KBM-7 (cell line): ENCODE measurements around the gene DNAJC10.
A peak's percentile ranks its signal among the peaks of the same experiment; 100 is the strongest.
"Not testable (repeated sequence)": the region's sequence is repeated elsewhere in the genome, so short reads cannot be mapped to it uniquely, and the experiment has no call there.

Experiments used
- DNase-seq: peaks from one replicate; pipeline ENCODE4 v3.0.0-alpha.2; 2015
- in situ Hi-C: fragments of 300-500 bp; cut with MboI; formaldehyde crosslinking; loops from 2 replicates; pipeline ENCODE4 v1.14.3; 2020; ENCODE audit warnings: low sequenced_read_pairs, low pct_unique_long_range_greater_than_20kb, mixed read lengths

DNAJC10 gene

DNA sequence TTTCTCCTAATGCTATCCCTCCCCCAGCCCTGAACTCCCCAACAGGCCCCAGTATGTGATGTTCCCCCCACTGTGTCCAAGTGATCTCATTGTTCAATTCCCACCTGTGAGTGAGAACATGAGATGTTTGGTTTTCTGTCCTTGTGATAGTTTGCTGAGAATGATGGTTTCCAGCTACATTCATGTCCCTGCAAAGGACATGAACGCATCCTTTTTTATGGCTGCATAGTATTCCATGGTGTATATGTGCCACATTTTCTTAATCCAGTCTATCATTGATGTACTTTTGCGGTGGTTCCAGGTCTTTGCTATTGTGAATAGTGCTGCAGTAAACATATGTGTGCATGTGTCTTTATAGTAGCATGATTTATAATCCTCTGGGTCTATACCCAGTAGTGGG is 52.9 kb downstream of the DNAJC10 start:
- in situ Hi-C loops, DNase-seq: not testable (repeated sequence)

- DNase-seq, result no peak
- in situ Hi-C loops, result no loop called here
Observed at GRCh38 chr2:182779323-182779722, 63.3 kb downstream of the DNAJC10 start.

GRCh38 chr2:182781099-182781498 is 65.0 kb downstream of the DNAJC10 start:
- DNase-seq, in situ Hi-C loops: not testable (repeated sequence)

DNA sequence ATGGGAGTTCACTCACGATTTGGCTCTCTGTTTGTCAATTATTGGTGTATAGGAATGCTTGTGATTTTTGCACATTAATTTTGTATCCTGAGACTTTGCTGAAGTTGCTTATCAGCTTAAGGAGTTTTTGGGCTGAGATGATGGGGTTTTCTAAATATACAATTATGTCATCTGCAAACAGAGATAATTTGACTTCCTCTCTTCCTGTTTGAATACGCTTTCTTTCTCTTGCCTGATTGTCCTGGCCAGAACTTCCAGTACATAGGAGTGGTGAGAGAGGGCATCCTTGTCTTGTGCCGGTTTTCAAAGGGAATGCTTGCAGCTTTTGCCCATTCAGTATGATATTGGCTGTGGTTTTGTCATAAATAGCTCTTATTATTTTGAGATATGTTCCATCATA is 66.6 kb downstream of the DNAJC10 start:
- in situ Hi-C loops, DNase-seq: not testable (repeated sequence)

DNA sequence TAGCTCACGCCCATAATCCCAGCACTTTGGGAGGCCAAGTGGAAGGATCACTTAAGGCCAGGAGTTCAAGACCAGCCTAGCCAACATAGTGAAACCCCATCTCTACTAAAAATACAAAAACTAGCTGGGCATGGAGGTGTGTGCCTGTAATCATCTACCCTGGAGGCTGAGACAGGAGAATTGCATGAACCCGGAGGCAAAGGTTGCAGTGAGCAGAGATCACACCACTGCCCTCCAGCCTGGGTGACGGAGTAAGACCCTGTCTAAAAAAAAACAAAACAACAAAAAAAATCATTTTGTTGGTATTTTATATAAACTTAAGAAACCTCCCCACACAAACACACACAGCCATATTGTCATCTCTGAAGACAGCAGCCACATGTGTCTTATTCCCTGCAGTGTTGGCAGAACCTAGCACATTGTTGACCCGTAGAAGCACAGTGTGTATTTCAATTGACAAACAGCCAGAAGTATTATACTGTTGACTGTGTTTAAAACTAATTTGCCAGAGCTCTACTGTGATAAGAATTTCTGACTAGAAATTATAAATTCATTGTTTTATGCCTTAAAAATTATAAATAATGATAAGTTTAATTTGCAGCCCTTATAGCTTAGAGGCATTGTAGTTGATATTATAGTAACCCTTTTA is 68.1 kb downstream of the DNAJC10 start:
- DNase-seq, result no peak

GRCh38 chr2:182784777-182785176 is 68.7 kb downstream of the DNAJC10 start:
- in situ Hi-C loops, result no loop called here
- DNase-seq, result peak; percentile 46

More for the DNA sequence above, 68.1 kb downstream of the DNAJC10 start:
- in situ Hi-C loops, result no loop called here

DNA sequence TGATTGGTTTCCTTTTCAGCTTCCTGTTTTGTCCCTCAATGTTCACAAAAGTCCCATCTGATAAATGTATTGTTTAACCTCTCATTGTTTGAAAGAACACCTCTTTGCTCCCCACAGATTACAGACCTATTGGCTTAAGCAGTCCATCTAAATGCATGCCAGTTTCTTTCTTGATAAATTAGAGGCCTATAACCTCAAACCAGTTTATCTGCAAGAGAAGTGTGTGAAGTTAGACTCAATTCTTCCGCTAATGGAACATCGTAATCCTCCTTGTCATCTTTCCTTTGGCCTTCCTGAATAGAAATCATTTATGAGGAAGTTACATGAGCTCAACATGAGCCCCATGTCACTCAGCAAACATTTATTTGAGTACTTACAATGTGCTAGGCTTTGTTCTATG is 76.4 kb downstream of the DNAJC10 start:
- peak; percentile 12 for DNase-seq
- in situ Hi-C loops, result no loop called here

DNA sequence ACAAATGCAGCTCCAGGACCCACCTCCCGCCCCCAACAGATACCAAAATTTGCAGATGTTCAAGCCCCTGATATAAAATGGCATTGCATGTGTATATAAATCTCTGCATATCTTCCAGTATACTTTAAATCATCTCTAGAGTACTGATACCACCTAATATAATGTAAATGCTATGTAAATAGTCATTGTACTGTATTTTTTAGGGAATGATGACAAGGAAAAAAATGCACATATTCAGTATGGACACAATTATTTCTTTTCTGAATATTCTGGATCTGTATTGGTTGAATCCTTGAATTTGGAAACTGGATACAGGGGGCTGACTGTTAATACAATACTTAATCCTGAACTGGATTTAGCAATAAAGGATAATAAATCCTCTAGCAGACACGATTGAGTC is 82.7 kb downstream of the DNAJC10 start:
- DNase-seq, result no peak
- in situ Hi-C loops, result no loop called here

GRCh38 chr2:182804128-182804527 is 88.1 kb downstream of the DNAJC10 start:
- DNase-seq, result no peak
- in situ Hi-C loops, result no loop called here

- in situ Hi-C loops, result no loop called here
- no peak for DNase-seq
Observed at GRCh38 chr2:182807319-182807718, 91.3 kb downstream of the DNAJC10 start.

- in situ Hi-C loops, result no loop called here
- no peak for DNase-seq
Observed at GRCh38 chr2:182810087-182810486, 94.0 kb downstream of the DNAJC10 start.

DNA sequence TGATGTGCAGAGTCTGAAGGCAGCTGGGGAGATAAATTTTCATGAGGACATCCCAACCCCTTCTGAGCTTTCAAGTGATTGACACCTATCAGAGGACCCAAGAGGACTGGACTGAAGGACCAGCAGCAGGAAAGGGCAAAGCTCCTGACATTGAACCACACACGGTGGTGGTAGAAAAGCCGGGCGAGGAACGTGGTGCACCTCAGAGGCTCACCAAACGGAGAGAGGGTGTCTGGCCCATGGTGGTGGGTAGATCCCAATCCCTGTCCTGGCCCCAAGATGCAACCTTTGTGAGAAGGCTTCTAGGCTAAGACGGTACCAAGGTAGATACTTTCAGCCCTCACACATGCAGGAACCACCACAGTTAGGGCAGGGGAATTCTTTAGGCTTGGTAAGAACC is 98.3 kb downstream of the DNAJC10 start:
- no peak for DNase-seq
- in situ Hi-C loops, result no loop called here

GRCh38 chr2:182814804-182815203 is 98.7 kb downstream of the DNAJC10 start:
- in situ Hi-C loops, result no loop called here

DNA sequence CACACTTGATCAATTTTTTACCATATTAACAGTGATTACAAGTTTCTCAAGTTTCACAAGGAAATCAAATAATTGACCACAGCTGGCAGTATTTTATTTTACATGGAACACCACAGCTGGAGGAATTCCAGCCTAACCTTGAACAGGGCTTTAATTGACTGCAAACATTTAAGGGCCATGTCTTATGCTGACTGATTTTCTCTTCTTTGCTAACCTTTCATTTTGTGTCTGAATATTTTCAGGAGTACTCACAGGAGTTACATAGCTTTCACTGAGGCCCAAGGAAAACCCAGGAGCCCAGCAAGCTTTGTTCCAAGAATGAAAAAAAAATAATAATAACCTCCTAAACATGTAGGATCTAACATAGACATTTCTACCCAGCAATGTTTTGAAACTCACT is 100.8 kb downstream of the DNAJC10 start:
- in situ Hi-C loops, result no loop called here
- no peak for DNase-seq

More at GRCh38 chr2:182814804-182815203, 98.7 kb downstream of the DNAJC10 start:
- DNase-seq, result no peak

- DNase-seq, result no peak
Observed at GRCh38 chr2:182817558-182817957, 101.5 kb downstream of the DNAJC10 start.

DNA sequence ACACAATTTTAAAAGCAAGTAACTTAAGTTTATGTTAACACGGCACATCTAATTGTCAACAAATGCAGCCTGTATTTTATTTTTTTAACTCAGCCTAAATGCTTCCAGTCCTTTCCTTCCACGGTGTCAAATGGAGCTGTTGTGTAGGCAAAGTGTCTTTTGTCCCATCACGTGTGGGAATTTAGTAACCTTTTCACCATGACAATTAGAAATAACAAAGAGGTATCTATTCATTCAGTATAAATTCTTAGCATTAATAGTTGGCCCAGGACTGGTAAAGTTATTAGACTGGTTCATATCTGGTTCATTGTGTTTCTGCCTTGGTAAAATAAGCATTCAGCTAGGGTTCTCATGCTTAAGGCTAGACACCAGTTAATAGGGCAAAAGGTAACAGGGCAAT is 102.4 kb downstream of the DNAJC10 start:
- in situ Hi-C loops, result no loop called here

More at GRCh38 chr2:182817558-182817957, 101.5 kb downstream of the DNAJC10 start:
- in situ Hi-C loops, result no loop called here

GRCh38 chr2:182818925-182819324 is 102.9 kb downstream of the DNAJC10 start:
- DNase-seq, result no peak
- in situ Hi-C loops, result no loop called here

More for the DNA sequence above, 102.4 kb downstream of the DNAJC10 start:
- no peak for DNase-seq

DNA sequence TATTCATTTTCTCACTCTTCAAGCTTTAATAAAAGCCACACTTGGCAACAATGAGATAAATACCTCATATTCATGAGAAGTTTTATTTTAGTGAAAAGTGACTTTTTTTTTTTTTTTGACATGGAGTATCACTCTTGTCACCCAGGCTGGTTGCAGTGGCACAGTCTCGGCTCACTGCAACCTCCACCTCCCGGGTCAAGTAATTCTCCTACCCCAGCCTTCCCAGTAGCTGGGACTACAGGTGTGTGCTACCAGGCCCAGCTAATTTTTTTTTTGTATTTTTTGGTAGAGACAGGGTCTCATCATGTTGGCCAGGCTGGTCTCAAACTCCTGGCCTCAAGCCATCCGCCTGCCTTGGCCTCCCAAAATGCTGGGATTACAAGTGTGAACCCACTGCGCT is 103.4 kb downstream of the DNAJC10 start:
- no peak for DNase-seq
- in situ Hi-C loops, result no loop called here

GRCh38 chr2:182821182-182821581 is 105.1 kb downstream of the DNAJC10 start:
- no peak for DNase-seq
- in situ Hi-C loops, result no loop called here

DNA sequence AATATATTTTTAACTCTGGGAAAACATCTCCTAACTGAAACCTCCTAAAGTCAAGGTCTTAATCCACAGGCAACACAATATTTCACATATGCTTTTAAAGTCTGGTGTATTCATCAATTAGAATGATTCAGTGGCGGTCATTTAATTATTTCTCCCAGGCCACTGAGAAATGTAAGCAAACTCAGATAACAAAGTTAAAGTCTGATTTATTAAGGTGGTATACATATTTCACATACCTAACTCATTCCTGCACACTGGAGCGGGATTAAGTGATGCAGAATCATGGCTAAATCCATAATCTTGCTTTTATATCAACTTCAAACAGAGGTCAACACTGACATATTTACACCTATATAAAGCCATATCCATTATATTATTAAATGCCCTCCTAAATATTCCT is 106.7 kb downstream of the DNAJC10 start:
- in situ Hi-C loops, result no loop called here

DNA sequence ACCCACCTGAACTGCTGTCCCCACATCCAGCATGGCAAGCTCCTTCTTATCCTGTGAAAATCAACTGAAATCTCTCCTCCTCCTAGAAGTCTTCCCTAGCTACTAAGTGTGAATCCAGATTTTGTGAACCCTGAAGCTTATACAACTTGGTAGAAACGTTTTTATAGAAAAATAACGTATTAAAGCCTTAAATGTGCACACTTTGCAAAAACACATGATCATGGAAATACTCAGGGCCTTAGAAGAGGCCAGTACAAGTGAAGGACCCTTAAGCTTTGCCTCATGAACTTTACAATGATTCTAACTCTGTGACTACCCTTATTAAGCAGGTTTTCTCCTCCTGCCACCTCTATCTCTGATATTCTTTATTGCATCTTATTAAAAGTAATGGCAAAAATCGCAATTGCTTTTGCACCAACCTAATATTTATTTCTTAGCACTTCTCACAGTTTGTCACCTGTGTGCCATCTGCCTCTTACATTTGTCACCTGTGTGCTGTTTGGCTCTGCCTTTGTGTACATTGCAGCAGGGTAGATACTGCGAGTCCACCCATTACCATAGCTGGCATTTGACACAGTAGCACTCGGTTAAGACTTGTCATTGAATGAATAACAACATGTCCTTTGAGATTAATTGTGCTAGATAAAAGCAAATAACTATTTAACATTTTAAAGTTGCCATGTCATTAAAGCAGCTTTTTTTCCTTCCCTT is 108.2 kb downstream of the DNAJC10 start:
- in situ Hi-C loops, result no loop called here
- no peak for DNase-seq

More for the DNA sequence above, 106.7 kb downstream of the DNAJC10 start:
- no peak for DNase-seq
